ENCODE data around the gene CDCA7L.

The CDCA7L gene, protein sequence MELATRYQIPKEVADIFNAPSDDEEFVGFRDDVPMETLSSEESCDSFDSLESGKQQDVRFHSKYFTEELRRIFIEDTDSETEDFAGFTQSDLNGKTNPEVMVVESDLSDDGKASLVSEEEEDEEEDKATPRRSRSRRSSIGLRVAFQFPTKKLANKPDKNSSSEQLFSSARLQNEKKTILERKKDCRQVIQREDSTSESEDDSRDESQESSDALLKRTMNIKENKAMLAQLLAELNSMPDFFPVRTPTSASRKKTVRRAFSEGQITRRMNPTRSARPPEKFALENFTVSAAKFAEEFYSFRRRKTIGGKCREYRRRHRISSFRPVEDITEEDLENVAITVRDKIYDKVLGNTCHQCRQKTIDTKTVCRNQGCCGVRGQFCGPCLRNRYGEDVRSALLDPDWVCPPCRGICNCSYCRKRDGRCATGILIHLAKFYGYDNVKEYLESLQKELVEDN

DNA sequence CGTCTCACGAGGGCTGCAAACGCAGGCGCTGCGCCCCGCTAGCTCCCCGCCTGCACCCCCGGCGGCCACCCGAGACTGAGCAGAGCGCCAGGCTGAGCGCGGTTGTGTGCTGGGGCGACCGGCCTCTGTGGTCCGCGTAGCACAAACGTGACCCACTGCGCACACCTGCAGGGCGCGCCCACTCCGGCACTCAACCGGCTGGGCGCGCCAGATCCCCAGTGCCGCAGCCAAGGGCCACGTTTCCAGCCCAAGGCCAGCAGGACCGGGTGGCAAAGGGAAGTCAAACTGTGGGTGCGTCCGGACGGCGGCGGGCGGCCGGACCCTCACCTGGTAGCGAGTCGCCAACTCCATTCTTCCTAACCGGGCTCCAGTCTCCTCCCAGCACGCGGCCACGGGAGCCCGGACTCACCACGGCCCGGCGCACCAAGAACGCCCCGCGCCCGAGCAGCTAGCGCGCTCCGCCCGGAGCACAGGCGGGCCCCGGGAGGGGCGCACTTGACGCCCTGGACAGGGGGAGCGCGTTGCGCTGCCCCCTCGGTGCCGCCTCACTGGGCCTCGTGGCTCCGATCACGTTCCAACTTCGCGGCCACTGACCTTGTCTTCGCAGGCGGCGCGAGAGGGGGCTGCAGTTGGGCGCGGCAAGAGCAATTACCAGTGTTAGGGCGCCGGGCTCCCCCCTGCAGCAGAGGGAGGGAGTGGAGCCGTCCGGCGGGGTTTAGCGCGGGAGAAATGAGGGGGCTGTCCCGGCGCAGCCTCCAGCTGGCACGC is at the start of gene CDCA7L:
TSS of gene CDCA7L (minus strand) at position 446 of the 768 bp plus-strand sequence. CDS start at position 351, 95 bp downstream.
- DNase-seq = peak; percentile 83

DNA sequence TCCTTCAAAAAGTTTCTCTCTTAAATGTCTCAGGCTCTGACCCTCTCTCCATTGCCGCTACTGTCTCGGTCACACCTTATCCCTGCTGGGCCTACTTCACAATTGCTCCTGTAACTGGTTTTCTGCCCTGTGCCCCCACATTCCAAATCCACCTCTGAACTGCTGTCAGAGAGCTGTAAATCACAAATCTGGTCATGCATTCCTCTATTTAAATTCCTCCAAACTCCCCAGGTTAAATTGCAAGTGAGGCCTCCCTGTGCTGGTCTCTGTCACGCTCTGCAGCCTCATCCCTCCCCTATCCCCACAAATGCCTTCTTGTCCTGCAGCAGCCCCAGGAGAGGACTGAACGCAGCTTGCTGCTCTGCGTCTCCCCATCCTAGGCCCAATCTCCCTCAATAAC is 40.4 kb upstream of the CDCA7L start:
- no peak for DNase-seq

DNA sequence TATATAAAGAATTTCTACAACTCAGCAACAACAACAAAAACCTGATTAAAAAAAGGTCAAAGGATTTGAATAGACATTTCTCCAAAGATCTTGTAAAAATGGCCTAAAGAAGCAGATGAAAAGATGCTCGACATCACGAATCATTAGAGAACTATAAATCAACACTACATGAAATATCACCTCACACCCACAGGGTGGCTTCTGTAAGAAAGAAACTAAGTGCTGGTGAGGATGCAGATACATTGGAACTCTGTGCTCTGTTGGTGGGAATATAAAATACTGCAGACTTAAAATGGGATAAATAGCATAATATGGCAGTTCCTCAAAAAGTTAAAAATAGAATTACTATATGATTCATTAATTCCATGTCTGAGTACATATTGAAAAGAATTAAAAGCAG is 38.3 kb upstream of the CDCA7L start:
- DNase-seq = no peak

DNA sequence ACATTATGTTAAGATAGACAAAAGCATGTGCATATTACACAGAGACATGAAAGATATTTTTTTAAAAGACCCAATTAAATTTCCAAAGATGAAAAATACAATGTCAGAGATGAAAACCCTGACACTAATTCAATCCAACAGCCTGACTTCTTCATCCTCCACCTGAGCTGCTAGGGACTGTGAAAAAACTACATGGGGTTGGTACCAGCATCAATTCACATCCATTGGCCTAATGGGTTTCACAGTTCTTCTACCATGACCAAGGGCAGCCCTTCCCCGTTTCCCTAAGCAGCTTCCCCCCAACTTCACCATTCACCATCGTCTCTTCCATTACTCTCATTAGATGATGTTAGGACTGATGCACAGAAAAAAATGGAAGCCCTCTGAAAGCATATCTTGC is 37.4 kb upstream of the CDCA7L start:
- DNase-seq = no peak

DNA sequence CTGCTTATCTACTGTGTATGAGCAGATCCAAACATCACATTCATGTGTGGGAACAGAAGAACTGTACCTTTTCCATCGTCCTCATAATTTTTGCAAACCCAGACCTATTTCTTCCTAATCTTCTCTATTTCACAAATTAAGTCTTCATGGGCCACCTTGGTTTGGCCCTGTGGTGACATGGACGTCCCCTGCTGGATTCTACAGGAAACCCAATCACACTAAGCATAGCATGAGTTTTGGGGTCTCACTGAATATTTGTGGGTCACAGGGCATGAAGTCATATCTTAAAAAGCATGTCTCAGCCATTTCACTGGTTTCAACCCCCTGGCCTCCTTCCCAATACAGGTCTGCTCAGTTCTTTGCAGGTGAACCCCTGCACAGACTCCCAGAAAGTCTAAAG is 35.8 kb upstream of the CDCA7L start:
- DNase-seq = no peak

DNA sequence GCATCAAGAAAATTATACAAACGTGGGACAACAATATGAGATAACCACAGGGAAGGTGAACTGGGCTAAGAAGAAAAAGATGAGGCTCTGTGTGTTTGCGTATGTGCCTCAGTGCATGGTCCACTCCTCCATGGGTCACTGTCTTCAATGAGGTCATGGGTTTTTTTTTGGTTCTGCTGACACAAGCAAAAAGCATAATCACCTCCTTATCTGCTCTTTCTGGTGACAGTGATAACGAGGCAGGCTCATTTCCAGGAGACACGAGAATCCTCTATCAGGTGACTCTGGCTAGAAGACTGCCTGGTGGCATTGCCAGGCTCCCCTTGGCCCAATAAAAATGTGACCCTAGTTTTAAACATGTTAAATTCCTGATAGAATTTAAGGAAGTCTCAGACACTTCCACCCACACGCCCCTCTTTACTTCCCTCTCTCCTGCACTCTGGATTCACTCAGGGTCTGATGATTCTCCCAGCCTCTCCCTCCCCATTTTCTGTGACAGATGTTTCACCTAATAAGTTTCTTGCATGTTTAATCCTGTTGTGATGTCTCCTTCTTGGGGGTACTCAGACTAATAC is 35.3 kb upstream of the CDCA7L start:
- DNase-seq = no peak

DNA sequence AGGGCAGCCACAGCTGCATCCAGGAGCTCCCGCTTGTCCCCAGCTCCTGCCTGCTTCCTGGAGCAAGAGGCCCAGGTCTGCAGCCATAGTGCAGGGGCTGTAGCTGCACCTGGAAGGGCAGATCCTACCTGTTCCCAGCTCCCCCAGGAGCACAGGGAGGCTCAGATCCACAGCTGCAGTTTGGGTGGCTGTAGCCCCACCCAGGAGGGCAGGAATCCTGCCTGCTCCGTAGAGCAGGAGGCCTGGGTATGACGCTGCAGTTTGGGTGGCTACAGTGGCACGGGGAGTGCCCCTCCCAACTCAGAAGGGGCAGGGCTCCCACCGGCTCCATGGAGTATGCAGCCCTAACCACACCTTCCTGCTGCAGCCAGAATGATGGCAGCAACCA is 26.7 kb upstream of the CDCA7L start:
- DNase-seq = no peak

DNA sequence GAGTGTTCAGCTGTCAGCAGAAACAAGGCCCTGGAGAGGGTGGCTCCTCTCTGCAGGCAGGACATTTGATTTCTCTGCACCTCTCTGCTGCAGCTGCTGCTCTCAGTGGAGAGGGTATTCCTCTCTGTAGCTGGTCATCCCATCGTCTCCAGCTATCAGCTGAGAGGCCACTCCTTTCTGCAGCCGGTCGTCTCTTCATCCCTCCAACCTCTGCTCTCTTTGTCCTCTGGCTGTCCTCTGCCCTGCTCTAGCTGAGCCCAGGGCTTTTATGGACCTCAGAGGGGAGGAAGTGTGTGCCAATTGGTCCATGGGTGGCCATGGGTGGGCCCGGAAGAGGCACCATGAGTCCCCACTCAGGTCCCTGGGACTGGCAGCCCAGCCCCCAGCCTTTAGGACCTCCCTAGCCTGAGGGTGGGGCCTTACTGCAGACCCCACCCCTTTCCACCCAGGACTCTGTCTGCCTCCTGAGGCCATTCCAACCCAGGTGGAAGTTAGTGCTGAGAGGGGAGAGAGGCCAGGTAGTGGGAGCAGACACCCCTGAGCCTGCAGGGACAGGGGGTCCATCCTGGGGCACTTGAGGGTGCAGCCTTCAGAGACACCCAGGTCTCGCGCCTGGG is 26.2 kb upstream of the CDCA7L start:
- no peak for DNase-seq

DNA sequence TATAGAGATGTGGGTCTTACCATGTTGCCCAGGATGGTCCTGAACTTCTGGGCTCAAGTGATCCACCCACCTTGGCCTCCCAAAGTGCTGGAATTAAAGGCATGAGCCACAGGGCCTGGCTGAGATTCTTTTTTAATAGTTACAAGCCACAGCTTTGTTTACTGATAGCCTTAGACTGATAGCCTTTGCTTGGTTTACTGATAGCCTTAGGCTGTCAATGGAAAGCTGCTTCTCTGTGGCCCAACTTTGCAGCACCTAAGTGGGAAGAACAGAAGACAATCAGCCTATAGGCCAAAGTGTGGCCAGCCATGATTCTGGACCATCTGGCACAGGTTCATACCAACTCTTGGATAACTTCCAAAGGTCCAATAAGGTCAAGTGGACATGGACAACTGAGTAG is 24.1 kb upstream of the CDCA7L start:
- no peak for DNase-seq

DNA sequence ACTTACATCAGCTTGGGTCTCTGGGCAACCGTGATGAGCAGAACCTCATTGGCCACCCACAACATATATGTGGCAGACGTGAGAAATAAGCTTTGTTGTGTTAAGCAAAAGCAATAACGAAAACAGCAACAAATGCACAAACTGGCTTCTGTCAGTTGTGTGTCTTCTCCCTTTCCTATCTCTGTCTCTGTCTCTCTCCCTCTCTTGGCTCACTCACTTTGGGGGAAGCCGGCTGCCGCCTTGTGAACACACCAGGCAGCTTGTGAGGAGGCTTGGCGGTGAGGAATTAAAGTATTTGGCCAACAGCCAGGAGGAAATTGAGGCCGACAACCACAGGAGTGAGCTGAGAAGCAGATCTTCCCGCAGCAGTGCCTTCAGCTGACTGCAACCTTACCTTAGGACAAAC is 21.9 kb upstream of the CDCA7L start:
- no peak for DNase-seq

DNA sequence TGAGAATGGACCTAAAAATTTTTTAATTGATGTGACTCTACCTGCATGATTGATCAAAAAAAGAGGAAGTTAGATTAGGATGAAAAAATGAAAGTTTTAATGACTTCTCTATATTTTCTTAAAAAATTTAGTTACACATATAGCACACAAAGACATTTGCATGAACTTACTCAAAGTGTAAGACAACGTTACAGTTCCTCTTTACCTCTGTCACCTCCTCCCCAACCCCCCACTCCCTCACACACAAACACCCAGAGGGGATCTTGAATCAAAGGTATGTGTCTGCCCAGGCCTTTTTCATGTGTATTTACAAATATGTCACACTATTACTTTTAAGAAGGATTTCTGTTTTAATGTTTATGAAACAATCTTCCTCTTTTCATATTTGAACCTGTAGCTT is 20.6 kb upstream of the CDCA7L start:
- DNase-seq = no peak

DNA sequence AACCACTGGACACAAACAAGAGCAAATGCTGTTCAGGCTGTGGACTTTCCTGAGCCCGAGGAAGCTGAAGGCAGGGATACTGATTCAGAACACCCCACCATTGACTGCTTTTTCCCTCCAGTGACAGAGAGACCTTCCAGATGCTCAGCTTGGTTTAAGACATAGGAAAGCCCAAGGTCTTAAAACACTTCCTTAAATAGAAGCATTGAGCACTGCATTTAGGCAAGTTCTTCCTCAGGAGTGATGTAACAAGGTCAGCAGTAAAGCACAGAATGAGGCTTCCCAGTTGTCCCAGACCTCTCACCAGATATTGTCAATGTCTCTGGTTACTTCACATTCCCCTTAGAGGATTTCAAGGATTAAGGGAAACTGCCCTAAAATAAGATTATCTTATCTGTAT is 19.6 kb upstream of the CDCA7L start:
- no peak for DNase-seq

DNA sequence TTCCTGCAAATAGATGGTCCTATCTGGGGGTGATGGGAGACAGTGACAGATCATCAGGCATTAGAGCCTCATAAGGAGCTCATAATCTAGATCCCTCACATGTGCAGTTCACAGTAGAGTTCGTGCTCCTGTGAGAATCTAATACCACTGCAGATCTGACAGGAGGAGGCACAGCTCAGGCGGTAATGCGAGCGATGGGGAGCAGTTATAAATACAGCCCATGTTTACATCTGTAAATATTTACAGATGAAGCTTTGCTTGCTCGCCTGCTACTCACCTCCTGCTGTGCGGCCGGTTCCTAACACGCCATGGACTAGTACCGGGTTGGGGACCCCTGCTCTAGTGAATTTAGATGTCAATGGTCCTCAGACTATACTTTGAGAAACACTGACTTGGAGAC is 17.0 kb upstream of the CDCA7L start:
- no peak for DNase-seq

DNA sequence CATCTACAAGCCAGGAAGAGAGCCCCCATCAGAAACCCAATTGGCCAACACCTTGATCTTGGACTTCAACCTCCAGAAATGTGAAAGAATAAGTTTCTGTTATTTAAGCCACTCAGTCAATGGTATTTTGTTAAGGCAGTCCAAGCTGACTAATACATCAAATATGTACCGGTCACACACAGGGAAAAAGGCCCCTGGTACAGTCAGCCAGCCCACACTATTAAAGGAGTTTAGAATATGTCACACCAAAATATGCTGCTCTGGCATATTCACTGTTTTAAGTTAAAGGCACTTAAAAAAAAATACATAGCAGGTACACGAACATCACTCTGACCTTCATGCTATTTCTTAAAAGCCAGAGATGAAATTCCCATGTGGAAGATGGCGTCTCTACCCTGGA is 15.2 kb upstream of the CDCA7L start:
- DNase-seq = no peak

DNA sequence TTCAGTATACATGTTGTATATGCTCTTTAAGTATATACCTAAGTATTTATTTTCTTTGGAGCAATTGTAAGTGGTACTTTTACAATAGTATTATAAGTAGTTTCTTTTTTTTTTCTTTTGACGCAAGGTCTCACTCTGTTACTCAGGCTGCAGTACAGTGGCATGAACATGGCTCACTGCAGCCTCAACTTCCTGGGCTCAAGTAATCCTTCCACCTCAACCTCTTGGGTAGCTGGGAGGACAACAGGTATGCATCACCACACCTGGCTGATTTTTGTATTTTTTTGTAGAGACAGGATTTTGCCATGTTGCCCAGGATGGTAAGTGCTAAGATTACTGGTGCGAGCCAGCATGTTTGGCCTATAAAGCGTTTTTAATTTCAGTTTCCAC is 13.7 kb upstream of the CDCA7L start:
- no peak for DNase-seq

DNA sequence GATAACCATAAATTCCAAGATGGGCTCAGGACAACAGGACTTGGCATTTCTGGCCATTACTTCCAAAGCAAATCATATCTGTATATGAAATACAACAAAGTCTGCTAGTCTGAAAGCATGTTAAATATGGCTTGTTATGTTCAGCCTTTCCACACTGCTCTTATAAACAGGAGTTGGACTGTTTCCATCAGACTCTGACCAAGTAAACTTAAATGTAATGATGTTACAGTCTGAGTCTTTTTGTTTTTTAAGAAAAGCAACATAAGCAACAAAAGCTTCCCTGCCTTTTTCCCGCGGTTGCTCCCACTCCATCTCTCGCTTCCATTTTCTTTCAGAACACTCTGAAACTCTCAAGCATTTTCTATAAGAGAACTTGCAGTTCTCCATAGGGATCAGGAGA is 8.1 kb upstream of the CDCA7L start:
- no peak for DNase-seq

DNA sequence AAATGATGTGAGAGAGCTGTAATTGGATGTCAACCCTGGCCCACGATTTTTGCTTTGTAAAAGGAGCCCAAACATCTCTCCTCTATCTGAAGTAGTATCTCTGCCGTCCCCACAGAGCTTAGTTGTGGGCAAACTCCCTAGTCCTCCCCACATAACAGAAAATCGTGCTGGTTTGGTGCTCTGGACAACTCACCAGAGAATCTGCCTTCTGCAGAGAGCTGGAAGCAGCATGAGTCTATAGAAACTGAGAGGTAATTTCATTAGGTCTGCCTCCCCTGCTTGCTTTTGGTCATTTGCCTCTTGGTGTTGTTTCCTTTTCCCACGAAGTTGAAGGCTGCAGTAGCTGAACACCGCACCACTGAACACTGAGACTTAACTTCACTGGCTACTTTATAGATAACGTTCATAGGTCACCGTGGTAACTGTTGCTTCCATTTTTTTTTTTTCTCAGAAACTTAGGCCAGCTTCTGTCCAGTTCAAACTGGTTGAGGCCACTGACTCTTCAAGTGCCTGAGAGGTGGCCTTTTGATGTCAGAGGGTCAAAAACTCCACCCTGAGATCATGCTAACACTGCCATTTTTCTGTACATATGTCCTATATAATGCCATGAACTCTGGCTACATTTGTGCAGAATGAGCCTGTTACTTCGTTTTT is 3.3 kb upstream of the CDCA7L start:
- no peak for DNase-seq

DNA sequence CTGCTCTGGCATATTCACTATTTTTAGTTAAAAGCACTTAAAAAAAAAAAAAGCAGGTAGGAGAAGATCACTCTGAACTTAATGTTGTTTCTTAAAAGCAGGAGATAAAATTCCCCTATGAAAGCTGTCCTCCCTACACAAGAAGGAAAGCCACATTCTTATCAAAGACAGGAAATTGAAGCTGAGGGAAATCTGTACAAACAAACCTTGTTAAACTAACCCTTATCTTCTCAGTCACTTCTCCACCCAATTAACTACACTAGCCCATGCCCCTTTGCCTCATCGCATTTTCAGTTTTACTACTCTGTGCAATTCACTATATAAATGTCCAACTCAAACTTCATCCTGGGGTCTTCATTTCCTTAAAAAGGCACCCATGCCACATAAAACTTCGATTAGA is 2.7 kb upstream of the CDCA7L start:
- DNase-seq = no peak

DNA sequence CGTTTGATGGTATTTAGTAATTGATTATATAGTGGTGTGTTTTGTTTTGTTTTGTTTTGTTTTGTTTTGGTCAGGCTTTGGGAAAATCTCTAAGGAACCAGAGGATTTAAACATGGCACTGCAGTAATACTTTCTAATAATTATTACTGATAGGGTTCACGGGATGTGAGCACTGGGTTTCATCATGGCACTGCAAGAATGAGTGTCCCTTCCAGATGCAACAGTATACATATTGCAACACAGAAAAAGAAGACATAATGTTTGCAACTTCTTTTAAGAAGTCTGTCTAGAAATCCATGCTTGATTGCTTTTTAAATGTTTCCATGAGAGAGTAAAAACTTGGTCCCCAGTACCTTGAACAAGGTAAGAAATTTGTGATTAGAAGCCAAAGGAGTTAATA is 2.2 kb upstream of the CDCA7L start:
- DNase-seq = no peak

DNA sequence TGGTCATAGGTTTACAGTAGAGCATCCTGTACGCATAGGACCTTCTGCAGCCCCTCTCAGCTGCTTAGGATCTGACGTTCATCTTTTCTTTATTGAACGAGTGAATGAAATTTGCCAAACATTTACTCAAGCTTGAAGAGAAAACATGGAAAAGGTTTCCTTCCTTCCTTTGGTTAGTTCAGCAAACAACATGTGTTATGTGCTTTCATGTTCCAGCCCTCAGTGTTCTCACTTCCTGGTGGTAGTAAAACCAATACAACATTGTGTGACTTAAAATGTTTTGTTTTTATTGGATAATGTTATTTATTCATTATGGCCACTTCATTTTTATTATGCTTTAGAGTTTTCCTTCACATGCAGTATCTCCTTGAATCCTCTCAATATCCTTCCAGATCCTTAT is 1.4 kb upstream of the CDCA7L start:
- DNase-seq = no peak

DNA sequence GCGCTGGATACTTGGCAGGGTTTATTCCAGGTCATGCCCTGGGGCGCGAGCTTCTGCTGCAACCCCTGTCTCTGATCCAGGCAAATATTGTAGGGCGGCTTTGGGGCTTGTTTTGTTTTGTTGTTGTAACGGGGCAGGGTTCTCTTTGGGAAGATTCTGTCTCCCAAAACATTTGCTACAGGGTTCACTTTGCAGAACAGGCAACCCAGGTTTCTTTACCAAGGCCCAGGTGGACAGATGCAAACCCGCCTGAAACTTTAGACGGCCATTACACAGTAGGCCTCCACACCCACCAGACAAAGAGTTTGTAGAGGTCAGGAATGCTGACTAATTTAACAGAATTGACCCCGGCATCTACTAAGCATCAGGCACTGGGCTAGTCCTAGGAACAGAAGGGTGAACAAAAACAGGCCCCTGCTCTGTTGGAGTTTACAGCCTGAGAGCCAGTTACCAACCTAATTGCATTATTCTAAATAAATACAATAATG is 567 bp upstream of the CDCA7L start:
- DNase-seq = no peak

DNA sequence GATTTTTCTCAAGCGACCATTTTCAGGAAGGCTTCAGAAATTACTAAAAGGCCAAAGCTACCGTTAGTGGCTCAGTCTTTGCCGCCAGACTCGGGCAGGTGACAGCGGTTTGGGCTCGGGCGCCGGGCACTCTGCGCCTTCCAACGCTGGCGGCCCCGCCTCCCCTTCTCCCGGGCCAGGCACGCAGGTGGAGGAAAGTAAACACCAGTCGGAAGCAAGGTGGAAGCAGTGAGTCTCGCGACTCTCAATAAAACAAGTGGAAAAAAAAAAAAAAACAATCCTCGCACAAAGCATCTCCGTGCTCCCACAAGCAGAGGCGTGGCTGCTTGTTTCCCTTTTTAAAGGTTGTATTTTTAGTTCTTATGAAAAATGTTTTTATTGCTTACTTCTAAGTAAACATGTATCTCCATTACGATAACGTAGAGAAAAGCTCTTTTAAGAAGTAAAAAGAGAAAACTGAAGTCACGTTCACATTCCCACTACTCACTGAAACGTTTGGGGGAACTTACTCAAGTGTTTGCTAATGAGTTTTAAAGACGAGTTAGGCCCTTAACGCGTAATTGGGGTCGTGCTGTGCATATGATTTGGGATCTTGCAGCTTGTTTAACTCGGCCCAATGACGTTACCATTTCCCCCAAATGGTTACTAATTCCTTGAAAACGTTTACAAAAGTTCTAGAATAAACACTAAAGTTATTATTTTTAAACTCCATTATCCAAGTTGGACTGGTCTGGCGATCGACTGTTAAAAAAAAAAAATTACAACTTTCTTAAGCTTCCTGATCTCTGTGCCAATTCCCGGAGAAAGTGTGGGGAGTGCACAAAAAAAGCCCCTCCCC is 864 bp downstream of the CDCA7L start:
- DNase-seq = peak; percentile 58

All from NCI-H1048 (cell line).